NOMO-1 treated with dmso at 0.1 percent for 144 hours (cell line): Measurements from ENCODE around the gene MX2.
A peak's percentile ranks its signal among the peaks of the same experiment; 100 is the strongest.

Experiments
- DNase-seq: peaks from one replicate; lab custom pipeline; 2025; ENCODE audit not compliant: unreplicated experiment; lab: John Stamatoyannopoulos, UW

The MX2 gene

DNA sequence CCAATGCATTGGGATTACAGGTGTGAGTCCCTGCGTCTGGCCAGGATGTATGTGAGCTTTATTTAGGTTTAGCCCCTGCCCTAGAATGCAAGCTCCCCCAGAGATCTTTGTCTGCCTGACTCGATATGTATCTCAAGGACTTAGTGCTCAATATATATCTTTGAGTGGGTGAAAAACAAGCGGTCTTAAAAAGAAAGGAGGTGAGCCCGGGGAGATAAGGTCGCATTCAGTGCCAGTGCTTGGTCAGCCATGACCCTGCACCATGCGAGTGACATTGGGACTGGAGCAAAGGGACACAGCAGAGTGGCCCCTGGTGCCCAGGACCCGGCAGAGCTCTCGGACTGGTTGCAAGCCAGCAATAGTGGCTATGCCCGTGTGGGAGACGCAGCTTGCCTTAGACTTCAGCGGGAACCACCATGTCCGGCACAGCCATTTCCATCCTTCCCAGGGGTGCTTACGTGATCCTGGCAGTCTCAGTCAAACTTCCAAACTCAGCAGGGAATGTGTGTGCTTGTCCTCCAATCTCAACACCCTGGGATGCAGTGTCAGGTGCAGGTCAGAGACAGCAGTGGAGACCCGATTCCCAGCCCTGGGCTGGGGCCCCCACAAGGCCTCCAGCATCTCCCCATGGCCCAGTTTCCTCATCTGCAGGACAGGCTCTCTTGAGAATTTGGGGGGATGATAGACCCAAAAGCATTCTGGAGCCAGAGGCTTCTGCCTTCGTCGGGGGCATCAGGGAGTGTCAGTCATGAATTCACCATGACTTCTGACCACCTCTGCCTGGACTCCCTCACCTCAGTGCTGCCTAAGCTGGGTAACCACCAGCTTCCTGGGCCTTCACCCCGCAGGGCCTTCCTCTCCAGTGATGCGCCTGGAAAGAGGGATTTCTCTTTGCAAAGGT, 1.8 kb downstream of the MX2 start:
- no peak for DNase-seq

DNA sequence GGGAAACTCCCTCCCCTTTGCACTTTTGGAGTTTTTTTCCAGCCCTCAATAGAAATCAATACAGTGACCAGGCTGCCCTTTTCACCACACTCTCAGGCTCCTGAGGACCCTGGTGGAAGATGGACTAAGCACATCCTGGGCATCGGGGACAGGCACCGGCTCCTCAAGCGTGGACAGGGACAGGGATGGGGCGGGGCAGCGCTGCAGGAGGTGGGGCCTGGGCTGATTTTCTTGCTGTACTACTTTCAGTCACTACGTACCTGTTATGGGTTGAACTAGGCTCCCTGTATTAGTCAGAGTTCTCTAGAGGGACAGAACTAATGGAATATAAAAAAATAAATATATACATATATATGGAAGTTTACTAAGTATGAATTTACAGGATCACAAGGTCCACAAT, 2.5 kb downstream of the MX2 start:
- DNase-seq: no peak

DNA sequence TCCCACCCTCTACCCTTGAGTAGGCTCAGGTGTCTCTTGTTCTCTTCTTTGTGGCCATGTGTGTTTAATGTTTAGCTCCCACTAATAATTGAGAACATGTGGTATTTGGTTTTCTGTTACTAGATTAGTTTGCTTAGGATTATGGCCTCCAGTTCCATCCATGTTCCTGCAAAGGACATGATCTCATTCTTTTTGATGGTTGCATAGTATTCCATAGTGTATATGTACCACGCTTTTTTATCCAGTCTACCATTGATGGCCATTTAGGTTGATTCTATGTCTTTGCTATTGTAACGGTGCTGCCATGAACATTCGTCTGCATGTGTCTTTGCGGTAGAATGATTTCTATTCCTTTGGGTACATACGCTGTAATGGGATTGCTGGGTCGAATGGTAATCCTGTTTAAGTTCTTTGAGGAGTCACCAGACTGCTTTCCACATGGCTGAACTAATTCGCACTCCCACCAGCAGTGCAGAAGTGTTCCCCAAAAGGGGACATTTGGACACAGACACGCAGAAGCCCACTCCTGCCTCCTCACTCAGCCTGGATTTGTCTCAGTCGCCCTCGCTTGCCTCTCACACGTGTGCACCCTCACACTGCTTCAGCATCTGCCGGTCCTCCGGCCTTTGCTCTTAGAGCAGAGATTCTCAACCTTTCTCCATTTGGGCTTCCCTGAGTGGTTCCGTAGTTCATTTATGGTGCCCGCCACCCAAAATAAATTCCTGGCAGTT, 3.7 kb downstream of the MX2 start:
- DNase-seq: no peak

DNA sequence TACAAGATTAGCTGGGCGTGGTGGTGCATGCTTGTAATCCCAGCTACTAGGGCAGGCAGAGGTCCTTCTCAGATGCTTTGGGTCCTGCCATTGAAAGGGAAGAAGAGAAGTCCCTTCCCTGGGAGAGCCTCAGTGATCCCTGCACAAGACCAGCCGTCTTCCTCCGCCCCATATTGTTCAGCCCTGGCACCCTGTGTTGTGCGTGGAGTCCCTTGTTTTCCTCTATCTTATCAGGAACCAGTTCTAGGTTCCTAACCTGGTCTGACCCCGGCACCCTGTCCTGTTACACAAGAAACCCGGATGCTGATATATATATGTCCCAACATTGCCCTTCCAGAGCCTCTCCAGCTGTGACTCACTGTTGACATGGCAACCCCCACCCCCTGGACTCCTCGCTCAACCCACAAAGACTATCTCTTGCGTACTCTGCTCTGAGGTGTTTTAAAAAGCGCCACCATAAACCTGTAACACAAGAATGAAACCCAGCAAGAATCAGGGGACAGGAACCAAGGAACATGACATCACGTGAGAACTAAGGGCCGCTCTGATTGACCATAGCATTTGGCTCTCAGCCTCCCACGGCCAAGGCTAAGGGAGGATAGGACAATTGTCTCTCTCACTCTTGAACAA, 4.8 kb downstream of the MX2 start:
- DNase-seq: peak; percentile 85

DNA sequence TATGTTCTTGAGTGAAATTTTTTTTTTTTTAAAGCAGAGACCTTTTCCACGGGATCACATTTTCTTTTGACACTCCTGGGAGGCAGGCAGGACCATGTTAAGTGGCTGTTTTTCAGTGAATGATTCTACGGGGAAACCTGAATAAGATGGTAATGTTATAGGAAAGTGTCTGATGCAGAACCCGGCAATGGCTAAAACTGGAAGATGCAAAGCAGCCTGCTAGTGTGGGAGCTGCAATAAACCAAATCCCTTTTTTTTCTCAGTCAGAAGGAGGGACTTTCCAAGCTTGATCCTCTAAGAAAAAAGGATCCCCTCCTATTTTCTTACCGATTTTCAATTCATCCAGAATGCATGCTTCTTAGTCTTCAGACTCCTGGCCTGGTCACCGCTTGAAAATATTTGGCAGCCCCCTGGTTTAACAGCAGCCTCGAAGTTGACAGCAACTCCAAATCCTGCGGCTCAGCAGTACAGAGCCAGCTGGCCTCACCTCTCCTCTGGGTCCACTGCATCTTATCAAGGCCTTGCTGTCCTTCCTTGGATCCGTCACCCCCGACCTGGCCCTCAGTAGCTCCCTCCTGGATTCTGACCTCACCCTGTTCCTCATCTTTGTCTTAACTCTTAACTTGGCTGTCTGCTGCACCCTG, 5.6 kb downstream of the MX2 start:
- no peak for DNase-seq

DNA sequence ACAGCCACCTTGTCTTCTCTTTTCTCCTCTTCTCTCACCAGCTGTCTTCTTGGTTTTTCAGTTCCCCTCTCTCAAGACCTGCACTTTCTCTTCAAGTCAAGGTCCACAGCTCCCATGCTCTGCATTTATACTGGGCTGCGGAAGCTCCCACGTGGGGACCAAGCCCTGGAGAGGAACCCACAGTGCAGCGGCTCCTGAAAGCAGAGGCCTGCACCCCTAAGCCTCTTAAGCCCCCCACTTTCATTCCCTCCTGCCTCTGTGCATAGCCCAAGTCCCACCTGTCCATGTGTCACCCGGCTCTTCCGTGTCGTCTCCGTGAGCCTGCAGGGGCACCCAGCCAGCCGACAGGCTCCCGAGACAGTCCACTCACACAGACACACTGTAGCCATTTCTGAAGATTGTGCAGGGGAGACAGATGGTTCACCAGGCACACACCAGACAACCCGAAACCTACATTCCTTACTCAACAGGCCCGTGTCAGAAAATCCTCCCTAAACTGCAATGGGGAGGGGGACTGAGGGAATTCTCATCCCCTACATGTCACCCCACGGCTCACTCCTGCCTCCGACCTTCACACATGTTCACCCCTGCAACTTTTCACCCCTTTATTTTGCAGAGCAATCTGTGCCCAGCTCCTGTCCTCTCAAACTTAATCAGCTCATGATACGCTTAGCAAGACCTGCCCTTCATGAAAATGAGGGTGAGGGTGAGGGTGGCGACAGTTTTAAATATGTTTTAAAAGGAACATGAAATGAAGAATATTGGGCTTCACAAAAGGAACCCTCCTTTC, 6.3 kb downstream of the MX2 start:
- DNase-seq: no peak

DNA sequence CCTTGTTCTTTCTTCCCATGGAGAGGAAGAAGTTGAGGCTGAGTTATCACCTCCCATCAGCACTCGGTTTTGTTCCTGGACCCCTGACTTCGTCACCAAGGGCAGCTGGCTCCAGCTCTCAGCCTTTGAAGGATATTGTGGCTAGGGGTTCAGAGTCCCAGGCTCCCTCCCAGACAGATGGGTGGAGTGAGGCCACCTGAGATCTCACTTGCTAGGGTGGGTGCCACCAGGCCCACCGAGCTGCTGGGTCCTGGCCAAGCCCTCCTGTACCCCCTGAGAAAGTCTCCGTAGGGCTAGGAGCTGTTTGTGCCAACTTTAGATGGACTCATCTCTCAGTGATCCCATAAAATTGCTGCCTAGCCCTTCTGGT, 6.9 kb downstream of the MX2 start:
- DNase-seq: no peak

DNA sequence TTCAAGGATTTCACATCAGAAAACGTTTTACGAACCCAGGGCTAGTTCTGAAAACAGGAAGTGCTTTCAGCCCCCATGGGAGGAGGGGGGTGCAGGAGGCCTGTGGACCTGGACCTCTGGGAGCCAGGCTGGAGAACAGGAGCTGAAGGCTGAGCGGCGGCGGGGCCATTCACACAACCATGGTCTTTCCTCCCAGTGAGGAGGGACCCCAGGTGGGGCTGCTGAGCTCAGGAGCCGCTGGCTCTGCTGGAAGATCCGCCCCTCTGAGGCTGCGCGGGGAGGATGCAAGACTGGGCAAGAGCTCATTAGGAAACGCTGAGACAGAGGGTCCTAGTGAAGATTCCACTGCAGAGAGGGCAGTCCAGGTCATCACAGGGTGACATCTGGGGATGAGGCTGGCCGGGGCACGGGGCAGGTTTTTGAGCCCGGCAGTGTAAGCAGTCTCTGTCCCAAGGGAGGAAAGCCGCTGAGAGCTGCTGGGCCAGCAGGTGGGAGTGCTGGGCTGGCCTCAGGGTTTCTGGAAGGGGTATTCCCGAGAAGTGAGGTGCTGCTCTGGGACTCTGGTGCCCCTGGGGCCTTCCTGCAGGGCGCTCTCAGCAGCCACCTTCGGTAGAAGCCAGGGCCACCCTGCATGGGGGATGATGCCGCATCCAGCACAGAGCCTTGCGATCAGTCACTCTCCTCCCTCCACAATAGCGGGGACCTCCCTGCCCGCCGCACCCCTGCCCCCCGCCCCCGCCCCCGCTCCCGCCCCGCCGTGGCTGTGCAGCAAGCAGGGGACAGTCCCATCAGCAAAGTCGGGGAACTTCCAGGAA, 7.5 kb downstream of the MX2 start:
- DNase-seq: peak; percentile 37

DNA sequence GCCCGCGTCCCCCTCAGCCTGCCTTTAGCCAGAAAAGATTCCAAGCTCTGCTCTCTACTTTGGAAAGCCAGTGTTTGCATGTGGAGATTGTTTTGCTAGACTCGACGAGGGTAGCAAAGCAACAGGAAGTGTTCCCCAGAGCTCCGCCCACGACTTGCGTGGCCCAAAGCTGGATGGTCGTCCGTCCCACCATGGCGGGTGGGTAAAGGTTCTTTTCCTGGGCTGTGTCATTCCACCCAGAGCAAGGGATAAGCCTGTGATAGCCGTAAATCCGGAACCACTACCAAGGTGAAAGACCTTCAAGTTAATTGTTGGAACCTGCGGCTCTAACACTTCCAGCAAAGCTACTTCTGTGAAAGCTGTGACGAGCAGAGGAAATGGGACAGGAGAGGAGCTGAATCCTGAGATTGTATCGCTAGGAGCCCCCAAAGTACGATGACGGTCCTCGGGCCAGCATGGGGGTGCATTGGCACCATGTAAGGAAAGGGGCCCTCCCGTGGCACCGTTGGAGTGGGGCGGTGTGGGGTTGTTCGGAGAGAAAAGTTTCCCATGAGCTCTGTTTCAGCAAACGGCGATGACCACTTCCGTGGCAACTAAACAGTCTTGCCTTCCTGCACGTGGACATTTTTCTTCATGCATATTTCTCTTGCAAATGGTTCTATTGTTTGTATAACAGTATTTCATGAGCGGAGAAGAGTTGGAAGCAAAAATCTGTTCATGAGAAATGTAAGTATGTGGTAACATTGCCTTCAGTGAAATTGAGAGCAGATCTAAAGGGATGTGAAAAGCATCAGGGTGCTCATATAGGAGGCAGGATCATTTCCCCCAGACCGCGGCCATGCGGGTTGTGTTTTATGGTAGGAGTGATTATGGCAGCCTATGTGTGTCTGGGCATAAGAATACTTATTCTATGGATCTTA, 8.4 kb downstream of the MX2 start:
- peak; percentile 2 for DNase-seq

DNA sequence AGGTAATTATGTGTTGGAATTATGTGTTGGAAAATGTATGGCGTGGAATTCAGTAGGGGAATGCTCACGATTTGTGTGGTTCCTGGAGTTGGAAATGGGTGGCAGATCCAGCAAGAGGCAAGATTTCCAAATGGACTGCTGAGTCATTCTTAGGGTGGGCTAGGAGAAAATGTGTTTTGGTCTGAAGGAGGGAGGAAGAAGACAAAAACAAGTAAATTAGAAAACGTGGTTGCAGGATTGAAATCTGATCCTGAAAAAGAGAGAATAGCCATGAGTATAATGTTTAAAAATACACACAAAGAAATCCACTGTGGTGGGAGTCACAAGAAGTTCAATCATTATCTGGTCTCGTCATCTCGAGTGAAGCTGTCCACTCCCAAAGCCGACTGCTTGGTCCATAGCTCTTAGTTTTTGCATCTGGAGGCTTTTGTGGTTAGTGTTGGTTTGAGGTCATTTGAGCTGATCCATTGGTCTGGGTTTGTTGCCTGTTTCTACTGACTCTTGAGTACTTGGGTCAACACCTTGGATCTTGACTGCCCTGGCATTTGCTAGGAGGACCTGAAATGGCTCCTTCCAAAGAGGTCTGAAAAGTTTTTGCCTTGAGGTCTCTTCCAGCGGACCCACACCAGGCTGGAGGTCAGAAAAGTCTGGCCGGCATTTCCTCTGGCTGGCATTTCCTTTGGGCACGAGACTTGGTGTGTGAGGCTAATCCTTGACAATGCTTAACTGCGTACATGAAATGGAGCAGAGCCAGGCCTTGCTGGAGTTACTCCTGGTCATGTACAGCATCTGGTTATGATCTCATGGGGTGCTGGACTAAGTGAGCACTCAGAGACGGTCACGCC, 9.2 kb downstream of the MX2 start:
- DNase-seq: no peak

DNA sequence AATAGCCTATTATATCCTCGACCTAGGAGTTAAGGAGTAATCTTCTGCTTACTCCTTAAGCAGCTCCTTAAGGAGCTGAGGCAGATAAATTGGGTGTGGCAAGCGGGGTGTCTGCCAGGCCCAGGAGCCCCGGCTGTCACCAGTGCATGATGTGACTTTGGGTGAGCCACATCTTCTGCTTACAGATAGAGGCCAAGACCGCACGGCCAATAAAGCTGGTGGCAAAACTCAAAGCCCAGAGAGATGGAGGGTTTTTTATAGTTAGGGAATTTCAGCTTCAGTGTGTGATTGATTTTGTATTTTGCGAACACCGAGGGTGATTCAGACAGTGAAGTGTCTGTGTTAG, 9.8 kb downstream of the MX2 start:
- no peak for DNase-seq

DNA sequence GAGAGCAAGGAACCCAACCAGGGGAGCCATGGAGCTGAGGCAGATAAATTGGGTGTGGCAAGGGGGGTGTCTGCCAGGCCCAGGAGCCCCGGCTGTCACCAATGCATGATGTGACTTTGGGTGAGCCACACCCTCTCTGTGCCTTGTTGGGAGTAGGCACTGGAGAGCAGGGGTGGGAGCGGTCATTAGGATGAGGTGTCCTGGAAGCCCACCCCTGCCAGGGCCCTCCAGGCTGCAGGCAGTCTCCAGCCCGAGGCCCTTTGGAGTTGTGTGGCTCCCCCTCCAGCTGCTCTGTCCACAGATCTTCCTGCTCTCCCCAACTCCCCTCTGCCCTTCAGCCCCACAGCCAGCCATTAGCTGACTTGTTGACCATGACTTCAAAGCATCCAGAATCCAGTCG, 11.4 kb downstream of the MX2 start:
- DNase-seq: no peak

DNA sequence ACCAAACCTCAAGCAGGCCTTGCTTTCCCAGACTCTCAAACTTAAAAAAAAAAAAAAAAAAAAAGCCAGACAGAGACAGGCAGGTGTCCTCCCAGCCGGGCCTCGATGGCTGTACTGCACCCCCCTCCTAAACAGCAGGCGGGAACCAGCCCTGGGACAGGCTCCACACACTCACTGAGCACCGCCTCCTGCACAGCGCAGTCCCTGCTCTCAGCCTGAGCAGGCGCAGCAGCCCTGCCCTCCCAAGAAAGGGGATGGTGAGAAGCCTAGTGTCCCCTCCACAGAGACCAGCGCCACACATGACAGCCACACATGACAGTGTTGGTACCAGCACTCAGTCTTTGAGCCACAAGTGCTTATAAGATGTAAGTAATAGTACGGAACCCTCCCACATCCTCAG, 11.9 kb downstream of the MX2 start:
- DNase-seq: no peak

DNA sequence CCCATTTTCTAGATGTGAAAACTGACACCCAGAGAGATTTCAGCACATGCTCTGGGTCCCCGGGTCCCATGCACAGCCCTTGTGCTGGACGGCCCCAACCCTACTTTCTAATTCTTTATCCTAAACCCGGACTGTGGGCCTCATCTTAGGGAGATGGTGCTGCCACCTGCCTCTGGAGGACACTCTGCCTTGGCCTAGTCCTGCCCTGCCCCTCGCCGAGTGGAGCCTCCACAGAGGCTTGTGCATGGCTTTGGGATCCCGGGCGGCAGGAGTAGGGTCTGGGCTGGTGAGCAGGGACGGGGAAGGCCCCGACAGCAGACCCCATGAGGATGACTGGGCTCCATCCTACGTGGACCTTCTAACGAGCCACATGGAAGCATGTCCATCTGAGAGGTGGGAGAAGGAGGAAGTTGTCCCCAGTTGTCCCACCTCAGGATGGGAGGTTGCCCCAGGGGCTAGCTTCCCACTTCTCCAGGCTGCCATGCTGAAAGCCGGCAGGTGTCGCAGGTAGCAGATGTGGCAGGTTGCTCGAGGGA, 12.4 kb downstream of the MX2 start:
- DNase-seq: no peak

DNA sequence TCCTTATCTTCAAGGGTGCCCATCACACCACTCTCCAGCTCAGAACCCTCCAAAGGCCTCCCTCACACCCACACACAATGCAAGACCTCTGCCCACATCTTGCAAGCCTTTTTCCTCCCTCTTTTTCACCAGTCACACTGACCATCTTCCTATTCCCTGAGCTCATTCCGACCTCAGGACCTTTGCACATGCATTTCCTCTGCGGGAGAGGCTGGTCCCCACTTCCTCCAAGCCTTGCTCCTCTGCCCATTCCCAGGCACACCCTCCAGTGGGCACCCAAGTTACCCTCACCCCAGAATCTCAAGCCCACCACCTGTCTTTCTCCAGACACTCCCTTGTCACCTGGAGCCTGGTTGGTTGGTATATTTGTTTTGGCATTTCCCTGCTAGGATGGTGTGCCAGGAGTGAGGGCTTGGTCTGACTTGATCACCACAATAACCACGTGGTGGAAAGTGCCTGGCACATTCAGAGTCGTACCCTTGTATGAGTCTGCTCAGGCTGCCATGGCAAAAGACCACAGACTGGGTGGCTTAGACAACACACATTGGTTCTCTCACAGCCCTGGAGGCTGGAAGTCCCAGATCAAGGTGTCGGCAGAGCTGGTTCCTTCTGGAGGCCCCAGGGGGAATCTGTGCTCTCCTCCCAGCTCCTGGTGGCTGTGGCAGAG, 13.2 kb downstream of the MX2 start:
- no peak for DNase-seq

DNA sequence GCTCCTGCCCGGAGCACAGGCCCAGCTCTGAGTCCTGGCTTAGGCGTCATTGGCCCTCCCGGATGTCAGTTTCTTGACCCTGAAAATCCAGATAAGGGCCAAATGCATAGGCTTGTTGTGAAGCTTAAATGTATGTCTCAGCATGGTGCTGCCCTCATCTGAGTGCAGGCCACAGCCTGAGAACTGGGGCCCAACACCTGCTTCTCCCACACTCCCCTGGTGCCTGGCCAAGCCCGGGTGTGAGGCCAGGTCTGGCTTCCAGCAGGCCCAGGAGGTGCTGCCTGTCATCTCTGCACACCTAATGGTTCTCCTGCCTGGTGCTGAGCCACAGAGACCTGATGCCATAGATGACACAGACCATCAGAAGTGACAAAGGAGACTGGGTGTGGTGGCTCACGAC, 14.0 kb downstream of the MX2 start:
- DNase-seq: no peak

DNA sequence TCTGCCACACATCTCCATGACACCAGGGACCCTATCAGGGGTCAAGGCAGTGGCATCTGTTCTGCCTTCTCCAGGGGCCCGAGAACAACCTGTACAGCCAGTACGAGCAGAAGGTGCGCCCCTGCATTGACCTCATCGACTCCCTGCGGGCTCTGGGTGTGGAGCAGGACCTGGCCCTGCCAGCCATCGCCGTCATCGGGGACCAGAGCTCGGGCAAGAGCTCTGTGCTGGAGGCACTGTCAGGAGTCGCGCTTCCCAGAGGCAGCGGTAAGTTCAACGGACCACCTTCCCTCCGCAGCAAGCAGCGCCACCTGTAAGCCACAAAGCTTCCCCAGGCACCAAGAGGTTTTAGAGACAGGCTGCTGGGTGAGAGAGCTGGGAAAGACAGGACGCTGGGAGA, 15.9 kb downstream of the MX2 start:
- DNase-seq: no peak
